H9 (cell line): ENCODE measurements around the gene C6orf47. TPM values are rescaled to one million over a fixed set of nuclear protein-coding genes. Genes with fewer than 3 reads are reported as not detected.

Experiments
- DNase-seq: peaks from one replicate; pipeline ENCODE4 v3.0.0-alpha.2; 2017
- H2AFZ ChIP-seq: one replicate; pipeline ENCODE4 v1.6.1; 2013; ENCODE audit warnings: mild to moderate bottlenecking, low read length, control low read depth, moderate library complexity
- H2AK5ac ChIP-seq: 2 replicates; pipeline ENCODE4 v1.6.1; 2013; ENCODE audit warnings: low read length, control low read depth, mixed read lengths; ENCODE audit not compliant: insufficient read length
- H2BK120ac ChIP-seq: one replicate; pipeline ENCODE4 v1.6.1; 2013; ENCODE audit warnings: low read depth, mild to moderate bottlenecking, low read length, control low read depth, inconsistent platforms; ENCODE audit not compliant: poor library complexity, severe bottlenecking
- H2BK12ac ChIP-seq: 2 replicates; pipeline ENCODE4 v1.6.1; 2013; ENCODE audit warnings: low read length, control low read depth, mixed read lengths, low read depth; ENCODE audit not compliant: insufficient read length
- H2BK15ac ChIP-seq: 2 replicates; pipeline ENCODE4 v1.6.1; 2013; ENCODE audit warnings: low read depth, low read length, control low read depth
- H2BK20ac ChIP-seq: one replicate; pipeline ENCODE4 v1.6.1; 2013; ENCODE audit warnings: low read depth, mild to moderate bottlenecking, low read length, control low read depth, inconsistent platforms; ENCODE audit not compliant: poor library complexity, severe bottlenecking
- H2BK5ac ChIP-seq: 2 replicates; pipeline ENCODE4 v1.6.1; 2013; ENCODE audit warnings: low read length, control low read depth, mixed read lengths; ENCODE audit not compliant: insufficient read length
- H3K14ac ChIP-seq: 2 replicates; pipeline ENCODE4 v1.6.1; 2013; ENCODE audit warnings: low read length, control low read depth; ENCODE audit not compliant: insufficient read depth
- H3K18ac ChIP-seq: 2 replicates; pipeline ENCODE4 v1.6.1; 2013; ENCODE audit warnings: low read depth, mild to moderate bottlenecking, mixed read lengths, low read length, control low read depth; ENCODE audit not compliant: insufficient read length
- H3K23ac ChIP-seq: 2 replicates; pipeline ENCODE4 v1.6.1; 2013; ENCODE audit warnings: low read length, control low read depth, mixed read lengths, low read depth; ENCODE audit not compliant: insufficient read length
- H3K23me2 ChIP-seq: 2 replicates; pipeline ENCODE4 v1.6.1; 2013; ENCODE audit warnings: low read depth, mild to moderate bottlenecking, mixed read lengths, low read length, control low read depth; ENCODE audit not compliant: insufficient read length, poor library complexity, severe bottlenecking
- H3K27ac ChIP-seq: 2 replicates; pipeline ENCODE4 v1.5.1; 2013; ENCODE audit warnings: low read length, control low read depth, mixed read lengths, low read depth; ENCODE audit not compliant: insufficient read length
- H3K27me3 ChIP-seq: 2 replicates; pipeline ENCODE4 v1.6.1; 2013; ENCODE audit warnings: low read length, control low read depth, inconsistent platforms; ENCODE audit not compliant: insufficient read depth
- H3K4ac ChIP-seq: 2 replicates; pipeline ENCODE4 v1.6.1; 2013; ENCODE audit warnings: low read depth, mild to moderate bottlenecking, control low read depth, inconsistent platforms, low read length, moderate library complexity
- H3K4me1 ChIP-seq: 2 replicates; pipeline ENCODE4 v1.6.1; 2013; ENCODE audit warnings: low read length, control low read depth, inconsistent platforms; ENCODE audit not compliant: insufficient read depth
- H3K4me2 ChIP-seq: 2 replicates; pipeline ENCODE4 v1.6.1; 2013; ENCODE audit warnings: low read length, control low read depth, mixed read lengths; ENCODE audit not compliant: insufficient read length, insufficient read depth
- H3K56ac ChIP-seq: 2 replicates; pipeline ENCODE4 v1.6.1; 2013; ENCODE audit warnings: low read depth, mild to moderate bottlenecking, mixed read lengths, low read length, control low read depth; ENCODE audit not compliant: insufficient read length
- H3K79me1 ChIP-seq: 2 replicates; pipeline ENCODE4 v1.6.1; 2013; ENCODE audit warnings: low read depth, mild to moderate bottlenecking, moderate library complexity, low read length, control low read depth, inconsistent platforms; ENCODE audit not compliant: insufficient read depth, poor library complexity, severe bottlenecking
- H3K79me2 ChIP-seq: 2 replicates; pipeline ENCODE4 v1.6.1; 2013; ENCODE audit warnings: low read length, control low read depth, inconsistent platforms; ENCODE audit not compliant: insufficient read depth
- H3K9ac ChIP-seq: 2 replicates; pipeline ENCODE4 v1.6.1; 2013; ENCODE audit warnings: low read length, control low read depth, mixed read lengths; ENCODE audit not compliant: insufficient read length; ENCODE audit errors: extremely low read depth
- H3K9me3 ChIP-seq: one replicate; pipeline ENCODE4 v1.6.1; 2013; ENCODE audit warnings: low read depth, low read length, inconsistent platforms; ENCODE audit not compliant: control insufficient read depth
- H3T11ph ChIP-seq: one replicate; pipeline ENCODE4 v1.6.1; 2013; ENCODE audit warnings: mild to moderate bottlenecking, low read length, control low read depth, inconsistent platforms
- H4K20me1 ChIP-seq: one replicate; pipeline ENCODE4 v1.6.1; 2013; ENCODE audit not compliant: control insufficient read depth, insufficient read length, insufficient read depth
- H4K5ac ChIP-seq: 2 replicates; pipeline ENCODE4 v1.6.1; 2013; ENCODE audit warnings: low read depth, mild to moderate bottlenecking, mixed read lengths, low read length, control low read depth; ENCODE audit not compliant: insufficient read length
- H4K8ac ChIP-seq: replicated peaks from 2 replicates; pipeline ENCODE4 v1.6.1; 2013; ENCODE audit warnings: low read length, control low read depth, mixed read lengths, low read depth; ENCODE audit not compliant: insufficient read length
- H4K91ac ChIP-seq: 2 replicates; pipeline ENCODE4 v1.6.1; 2013; ENCODE audit warnings: low read depth, mild to moderate bottlenecking, moderate library complexity, mixed read lengths, low read length, control low read depth; ENCODE audit not compliant: insufficient read length
- H3K27ac Mint-ChIP-seq, 3 experiments: 2 replicates in 2 of 3; 3 replicates in 1 of 3; pipeline ENCODE4 v1.8.0; 2020 to 2021; ENCODE audit warnings: mixed read lengths in 3 of 3, mild to moderate bottlenecking in 1 of 3, moderate library complexity in 1 of 3
- H3K27me3 Mint-ChIP-seq: 2 replicates; pipeline ENCODE4 v1.8.0; 2021; ENCODE audit warnings: low read depth, mild to moderate bottlenecking, moderate library complexity, mixed read lengths
- H3K36me3 Mint-ChIP-seq, 3 experiments: 2 replicates in 2 of 3; 3 replicates in 1 of 3; pipeline ENCODE4 v1.8.0; 2020 to 2021; ENCODE audit warnings: low read depth in 3 of 3, mixed read lengths in 3 of 3; ENCODE audit not compliant: insufficient read depth in 1 of 3
- H3K4me1 Mint-ChIP-seq, 2 experiments: 2 replicates each; pipeline ENCODE4 v1.8.0; 2020; ENCODE audit warnings: mixed read lengths in 2 of 2
- H3K4me3 Mint-ChIP-seq, 2 experiments: 2 replicates in 1 of 2; 3 replicates in 1 of 2; pipeline ENCODE4 v1.8.0; 2020 to 2021; ENCODE audit warnings: mild to moderate bottlenecking in 2 of 2, mixed read lengths in 2 of 2, moderate library complexity in 1 of 2
- H3K9me3 Mint-ChIP-seq, 2 experiments: 2 replicates in 1 of 2; 3 replicates in 1 of 2; pipeline ENCODE4 v1.8.0; 2020; ENCODE audit warnings: mild to moderate bottlenecking in 2 of 2, mixed read lengths in 2 of 2, moderate library complexity in 1 of 2
- CTCF ChIP-seq: fragments of 200-600 bp; sonication (generic); conservative IDR thresholded peaks from 3 replicates; pipeline ENCODE4 v1.8.0; 2021; ENCODE audit warnings: antibody characterized with exemption, mild to moderate bottlenecking
- WGBS: extraction: QIAGEN DNeasy Blood & Tissue Kit; methylation state at CpG from one replicate; pipeline ENCODE4 v1.1.7; 2013; ENCODE audit warnings: missing lambda C conversion rate, low lambda C conversion rate, mixed read lengths; ENCODE audit not compliant: insufficient read length; ENCODE audit errors: extremely low coverage; 5-methylcytosine and 5-hydroxymethylcytosine counted together
- total RNA-seq: library from RNA; stranded (reverse); gene quantifications from 2 replicates; pipeline ENCODE4 v1.2.1, GENCODE V29; 2021

The C6orf47 gene
- total RNA-seq, 1 experiment from 2014 or later, result 19.0 TPM

GRCh38 chr6:31659649-31660380 is 763 bp downstream of the C6orf47 start:
- DNase-seq, result no peak
- Histone ChIP-seq H3T11ph (no peak overlapping the region), H3K14ac (peak overlapping the region; percentile 90), H3K79me1 (peaks cover 15% of the 10 kb centered on the region), H3K9ac (peak overlapping the region; percentile 91), H3K18ac (peak overlapping the region; percentile 37), H2BK15ac (no peak overlapping the region), H3K79me2 (peaks cover 4% of the 10 kb centered on the region; the same call in 1 of the 2 replicates), H3K9me3 (no peaks in the 10 kb centered on the region), H4K20me1 (no peaks in the 10 kb centered on the region), H3K56ac (no peak overlapping the region), H3K4me2 (peak overlapping the region; percentile 73), H4K5ac (no peak overlapping the region), H2AFZ (no peak overlapping the region), H3K27me3 (no peaks in the 10 kb centered on the region), H3K4me1 (no peaks in the 10 kb centered on the region), H3K23ac (no peak overlapping the region), H2BK12ac (no peak overlapping the region), H4K8ac (no peak overlapping the region), H2BK5ac (no peak overlapping the region), H4K91ac (no peak overlapping the region), H2AK5ac (no peak overlapping the region), H3K23me2 (peaks cover 14% of the 10 kb centered on the region), H3K4ac (no peak overlapping the region), H2BK120ac (no peak overlapping the region), H2BK20ac (no peak overlapping the region), H3K27ac (no peak overlapping the region)
- Mint-ChIP-seq H3K27ac (peak overlapping the region; percentile 52 to 94 (median 82); a peak in 6 of 7 replicates), H3K27me3 (no peaks in the 10 kb centered on the region; the same call in 1 of the 2 replicates), H3K4me3 (peak overlapping the region; percentile 87 to 92), H3K9me3 (no peaks in the 10 kb centered on the region), H3K36me3 (peaks cover 23 to 48% (median 42%) of the 10 kb centered on the region in 3 experiments), H3K4me1 (peaks cover 37 to 43% of the 10 kb centered on the region in 2 experiments)
- TF ChIP-seq CTCF, result no peak
- WGBS, result no CpG with 5 or more reads among the region's 13 CpGs
